Loucy (cell line): ENCODE data around the gene NSMCE1.

Source experiments
- EZH2phosphoT487 ChIP-seq: fragments of 200-600 bp; IDR thresholded peaks from 2 replicates; pipeline ENCODE4 v1.6.1; 2018; ENCODE audit warnings: antibody characterized with exemption, mild to moderate bottlenecking, moderate library complexity, borderline replicate concordance
- TF ChIP-seq, protein P1 (sequence below): fragments of 200-600 bp; sonication (generic); conservative IDR thresholded peaks from 2 replicates; pipeline ENCODE4 v1.5.1; 2014; ENCODE audit warnings: mild to moderate bottlenecking, antibody characterized with exemption, low read length

DNA sequence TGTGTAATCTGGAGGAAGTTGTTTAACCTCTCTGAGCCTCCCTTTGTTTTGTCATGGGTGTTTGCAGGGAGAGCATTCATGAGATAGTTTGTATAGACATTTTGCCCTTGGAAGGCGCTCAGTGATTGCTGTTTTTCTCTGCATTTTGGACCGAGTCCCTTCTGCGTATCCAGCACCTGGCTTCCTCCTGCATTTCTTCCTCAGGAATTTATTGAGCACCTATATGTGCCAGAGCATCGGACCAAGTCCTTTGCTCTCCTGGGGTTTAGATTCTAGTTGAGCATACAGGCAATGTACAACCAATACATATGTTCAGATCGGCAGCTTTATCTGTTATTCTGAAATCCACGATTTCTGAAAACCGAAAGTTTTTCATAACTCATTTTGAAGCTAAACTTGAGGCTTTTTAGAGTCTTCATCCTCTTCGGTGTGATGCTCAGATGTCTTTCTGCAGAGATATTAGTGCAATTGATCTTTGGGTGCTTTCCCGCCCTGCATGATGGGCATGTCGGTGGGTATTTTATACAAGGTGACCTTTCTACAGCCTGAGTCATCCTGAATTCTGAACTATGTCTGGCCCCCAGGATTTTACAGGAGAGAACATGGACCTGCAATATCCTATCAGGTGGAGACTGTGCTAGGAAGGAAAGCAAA, 49.3 kb upstream of the NSMCE1 start:
- TF ChIP-seq, protein P1, sequence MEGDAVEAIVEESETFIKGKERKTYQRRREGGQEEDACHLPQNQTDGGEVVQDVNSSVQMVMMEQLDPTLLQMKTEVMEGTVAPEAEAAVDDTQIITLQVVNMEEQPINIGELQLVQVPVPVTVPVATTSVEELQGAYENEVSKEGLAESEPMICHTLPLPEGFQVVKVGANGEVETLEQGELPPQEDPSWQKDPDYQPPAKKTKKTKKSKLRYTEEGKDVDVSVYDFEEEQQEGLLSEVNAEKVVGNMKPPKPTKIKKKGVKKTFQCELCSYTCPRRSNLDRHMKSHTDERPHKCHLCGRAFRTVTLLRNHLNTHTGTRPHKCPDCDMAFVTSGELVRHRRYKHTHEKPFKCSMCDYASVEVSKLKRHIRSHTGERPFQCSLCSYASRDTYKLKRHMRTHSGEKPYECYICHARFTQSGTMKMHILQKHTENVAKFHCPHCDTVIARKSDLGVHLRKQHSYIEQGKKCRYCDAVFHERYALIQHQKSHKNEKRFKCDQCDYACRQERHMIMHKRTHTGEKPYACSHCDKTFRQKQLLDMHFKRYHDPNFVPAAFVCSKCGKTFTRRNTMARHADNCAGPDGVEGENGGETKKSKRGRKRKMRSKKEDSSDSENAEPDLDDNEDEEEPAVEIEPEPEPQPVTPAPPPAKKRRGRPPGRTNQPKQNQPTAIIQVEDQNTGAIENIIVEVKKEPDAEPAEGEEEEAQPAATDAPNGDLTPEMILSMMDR = no peak
- TF ChIP-seq EZH2phosphoT487 = no peak
